ENCODE data around the gene DNAH6.

DNA sequence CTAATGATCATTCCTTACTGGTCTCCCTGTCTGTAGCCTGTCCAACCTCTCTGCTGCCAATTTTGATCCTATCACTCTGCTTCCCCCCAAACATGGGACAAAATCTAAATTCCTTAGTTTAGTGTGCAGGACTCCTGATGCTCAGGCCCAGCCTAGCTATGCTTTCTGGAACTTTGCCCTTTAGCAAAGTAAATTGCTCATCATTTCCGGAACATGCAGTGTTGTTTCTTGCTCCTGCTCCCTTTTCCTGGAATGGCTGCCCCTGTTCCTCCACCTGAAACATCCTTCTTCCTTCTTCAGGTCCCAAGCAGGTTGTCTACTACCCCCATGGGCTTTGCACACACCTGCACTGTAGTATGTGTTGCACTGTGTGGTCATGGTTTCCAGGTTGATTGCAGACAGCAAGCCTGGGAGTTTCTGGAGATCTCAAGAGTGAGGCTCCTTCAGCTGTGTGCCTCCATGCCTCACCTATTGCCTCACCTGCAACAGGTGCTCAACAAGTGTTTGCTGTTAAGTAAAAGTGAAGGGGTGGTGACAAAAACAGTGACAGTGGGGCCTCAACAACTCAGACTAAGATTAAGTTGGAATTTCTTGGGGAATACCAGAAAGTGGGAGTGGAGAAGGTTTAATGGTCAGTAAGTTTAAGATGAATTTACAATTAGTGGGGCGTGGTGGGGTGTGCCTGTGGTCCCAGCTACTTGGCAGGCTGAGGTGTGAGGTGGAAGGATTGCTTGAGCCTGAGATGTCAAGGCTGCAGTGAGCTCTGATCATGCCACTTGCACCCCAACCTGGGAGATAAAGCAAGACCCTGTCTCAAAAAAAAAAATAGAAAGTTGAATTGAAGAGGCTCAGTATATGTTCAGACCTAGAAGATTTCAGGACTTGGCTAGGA, 120.0 kb downstream of the DNAH6 start:
- TF ChIP-seq SUZ12 (IDR thresholded peaks at IDR 0.05; ENCODE audit: extremely low read depth, insufficient read depth, insufficient read length) = no peak
- TF ChIP-seq ZNF274 (IDR thresholded peaks at IDR 0.05; ENCODE audit: low read depth, low read length) = no peak

Measured in NT2/D1 (cell line).